A549 (cell line): ENCODE data around the gene MYRIP. TPM values are rescaled to one million over a fixed set of nuclear protein-coding genes. Genes with fewer than 3 reads are reported as not detected.

Experiments
- ATAC-seq, 2 experiments: fragments of 200-7000 bp in 1 of 2; fragments of >200 bp in 1 of 2; cut with Nextera tagmentation in 1 of 2; cut with Tn5 transposase in 1 of 2; 3 replicates each; pipeline versions ENCODE4 v1.8.0 to v1.9.1; 2018 to 2020; ENCODE audit warnings: mild to moderate bottlenecking in 1 of 2, moderate library complexity in 1 of 2
- CTCF ChIA-PET: fragments of 300-600 bp; sonication (Branson Sonifier 250); formaldehyde crosslinking; extraction: SDS; loops from one replicate; lab custom pipeline; 2021; ENCODE audit warnings: antibody characterized with exemption, inconsistent platforms; lab: Yijun Ruan, JAX
- POLR2A ChIA-PET: fragments of 350-600 bp; formaldehyde crosslinking; extraction: SDS; loops from one replicate; lab custom pipeline; 2021; ENCODE audit warnings: antibody characterized with exemption, inconsistent platforms; lab: Yijun Ruan, JAX
- DNase-seq, 2 experiments: peaks; one replicate each; pipeline versions ENCODE4 v3.0.0 to v3.0.0-alpha.2; 2011 to 2016; ENCODE audit warnings: low read depth in 1 of 2, low spot score in 1 of 2
- FAIRE-seq: peaks from 2 replicates; lab custom pipeline; 2011; peaks lifted over from hg19 to GRCh38; lab: Jason Lieb, UNC
- H3K27ac ChIP-seq, 2 experiments: fragments of >200 bp; sonication (Bioruptor Twin); formaldehyde crosslinking; 3 replicates each; pipeline ENCODE4 v1.5.1; 2016 to 2017
- H3K4me1 ChIP-seq: fragments of >200 bp; sonication (Bioruptor Twin); formaldehyde crosslinking; 3 replicates; pipeline ENCODE4 v1.6.1; 2016
- H3K4me2 ChIP-seq: fragments of >200 bp; sonication (Bioruptor Twin); formaldehyde crosslinking; 3 replicates; pipeline ENCODE4 v1.6.1; 2016
- H3K4me3 ChIP-seq: fragments of >200 bp; sonication (Bioruptor Twin); formaldehyde crosslinking; 3 replicates; pipeline ENCODE4 v1.5.1; 2016
- H3K9me3 ChIP-seq: fragments of >200 bp; sonication (Bioruptor Twin); formaldehyde crosslinking; 3 replicates; pipeline ENCODE4 v1.6.1; 2016
- BHLHE40 ChIP-seq: IDR thresholded peaks from 2 replicates; pipeline ENCODE4 v1.6.1; 2012; ENCODE audit warnings: low read depth, low read length, inconsistent platforms
- CBX8 ChIP-seq: fragments of 200-600 bp; sonication (generic); IDR thresholded peaks from 2 replicates; pipeline ENCODE4 v1.6.1; 2016
- CHD2 ChIP-seq: fragments of 150-350 bp; IDR thresholded peaks from 2 replicates; pipeline ENCODE4 v1.6.1; 2014; ENCODE audit warnings: low read length; ENCODE audit not compliant: partially characterized antibody
- CHD4 ChIP-seq: fragments of 200-600 bp; sonication (generic); IDR thresholded peaks from 2 replicates; pipeline ENCODE4 v1.6.1; 2016; ENCODE audit warnings: antibody characterized with exemption, mild to moderate bottlenecking, borderline replicate concordance
- EHF ChIP-seq: fragments of 250-450 bp; sonication (Bioruptor Pico); IDR thresholded peaks from 2 replicates; pipeline ENCODE4 v1.5.0; 2020; ENCODE audit warnings: mild to moderate bottlenecking
- EHMT2 ChIP-seq: fragments of 200-600 bp; sonication (generic); IDR thresholded peaks from 2 replicates; pipeline ENCODE4 v1.6.1; 2016; ENCODE audit warnings: antibody characterized with exemption, low read depth, mild to moderate bottlenecking, moderate library complexity
- ELK1 ChIP-seq: fragments of 150-350 bp; IDR thresholded peaks from 2 replicates; pipeline ENCODE4 v1.6.1; 2014; ENCODE audit warnings: low read depth, mild to moderate bottlenecking, low read length
- EP300 ChIP-seq, 2 experiments: fragments of >200 bp; sonication (Bioruptor Twin); formaldehyde crosslinking; IDR thresholded peaks; 2 replicates in 1 of 2; 3 replicates in 1 of 2; pipeline ENCODE4 v1.6.1; 2016 to 2017
- GATA3 ChIP-seq: IDR thresholded peaks from 2 replicates; pipeline ENCODE4 v1.6.1; 2012; ENCODE audit warnings: borderline replicate concordance
- HDAC2 ChIP-seq: fragments of 200-600 bp; sonication (generic); IDR thresholded peaks from 2 replicates; pipeline ENCODE4 v1.6.1; 2016
- KDM5A ChIP-seq: fragments of 200-600 bp; sonication (generic); IDR thresholded peaks from 2 replicates; pipeline ENCODE4 v1.6.1; 2016; ENCODE audit warnings: antibody characterized with exemption, mild to moderate bottlenecking
- PBX3 ChIP-seq: IDR thresholded peaks from 2 replicates; pipeline ENCODE4 v1.6.1; 2012
- POLR2AphosphoS2 ChIP-seq: conservative IDR thresholded peaks from 2 replicates; pipeline ENCODE4 v1.6.1; 2012; ENCODE audit warnings: low read length, improper control_type of control experiment, inconsistent platforms
- RAD21 ChIP-seq, 2 experiments: fragments of >200 bp in 1 of 2; sonication (Bioruptor Twin) in 1 of 2; formaldehyde crosslinking in 1 of 2; IDR thresholded peaks in 1 of 2; conservative IDR thresholded peaks in 1 of 2; 2 replicates in 1 of 2; 3 replicates in 1 of 2; pipeline ENCODE4 v1.6.1; 2012 to 2018; ENCODE audit warnings: inconsistent platforms in 1 of 2
- RARB ChIP-seq: fragments of 250-450 bp; sonication (Bioruptor Pico); IDR thresholded peaks from 2 replicates; pipeline ENCODE4 v1.8.0; 2021; ENCODE audit warnings: mild to moderate bottlenecking, moderate library complexity
- REST ChIP-seq: fragments of 200-600 bp; sonication (generic); IDR thresholded peaks from 2 replicates; pipeline ENCODE4 v1.6.1; 2016; ENCODE audit warnings: antibody characterized with exemption, mild to moderate bottlenecking, moderate library complexity
- RFX5 ChIP-seq: fragments of 450-650 bp; IDR thresholded peaks from 2 replicates; pipeline ENCODE4 v1.7.1; 2014; ENCODE audit warnings: antibody characterized with exemption, mild to moderate bottlenecking, moderate library complexity
- RNF2 ChIP-seq: fragments of 200-600 bp; sonication (generic); IDR thresholded peaks from 2 replicates; pipeline ENCODE4 v1.6.1; 2016; ENCODE audit warnings: low read depth, mild to moderate bottlenecking, antibody characterized with exemption, moderate library complexity, borderline replicate concordance
- SMC3 ChIP-seq: fragments of >200 bp; sonication (Bioruptor Twin); formaldehyde crosslinking; IDR thresholded peaks from 3 replicates; pipeline ENCODE4 v1.6.1; 2018; ENCODE audit warnings: inconsistent platforms
- SREBF2 ChIP-seq: fragments of 450-650 bp; IDR thresholded peaks from 2 replicates; pipeline ENCODE4 v1.6.1; 2014; ENCODE audit warnings: mild to moderate bottlenecking, moderate library complexity
- USF2 ChIP-seq: fragments of 450-650 bp; IDR thresholded peaks from 2 replicates; pipeline ENCODE4 v1.6.1; 2014; ENCODE audit warnings: antibody characterized with exemption
- WGBS: methylation state at CpG from one replicate; pipeline ENCODE4 v1.1.6; 2017; ENCODE audit errors: missing lambda C conversion rate; 5-methylcytosine and 5-hydroxymethylcytosine counted together
- polyA plus RNA-seq, 4 experiments: library from polyadenylated mRNA; depleted of rRNA in 3 of 4; stranded (reverse); fragments of >200 nt; fragmentation: RNase III in 1 of 4; extraction: RNeasy Plus Mini Kit Qiagen cat#74134 plus additional on column Dnase treatment in 1 of 4; gene quantifications; 2 replicates in 3 of 4; 3 replicates in 1 of 4; pipeline ENCODE4 v1.2.3, GENCODE V29; 2011 to 2017
- TF ChIP-seq, protein P1 (sequence below): fragments of >200 bp; sonication (Bioruptor Twin); formaldehyde crosslinking; IDR thresholded peaks from 3 replicates; pipeline ENCODE4 v1.5.1; 2016

The MYRIP gene
- polyA plus RNA-seq, 2 of the 4 experiments (the other 2 are of a cell fraction) = not detected

DNA sequence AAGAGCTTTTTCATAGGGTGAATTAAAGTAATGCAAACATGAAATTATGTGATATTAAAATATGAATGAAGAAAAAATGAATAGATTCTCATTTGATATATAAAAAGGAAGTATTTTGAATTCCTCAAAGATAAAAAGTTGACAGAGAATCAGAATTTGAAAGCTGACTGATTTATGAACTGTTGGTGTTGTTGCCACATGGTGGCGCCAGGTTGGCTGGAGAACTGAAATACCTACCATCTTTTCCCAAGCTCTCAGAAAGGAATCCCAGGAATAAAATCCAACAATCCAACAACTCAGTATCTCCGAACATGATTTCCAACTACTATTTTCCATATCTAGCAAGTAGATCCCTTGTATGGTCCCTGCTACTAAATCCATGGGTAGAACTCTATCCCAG is 3.1 kb downstream of the MYRIP start:
- ChIA-PET POLR2A (no interaction called here), CTCF (interaction anchor here (0.9 to 1.5 kb wide), 4 partner anchors 8 to 68 kb away, joined by 3 to 4 read pairs (median 4); no protein-coding TSS in a partner anchor)
- FAIRE-seq (no peak), DNase-seq (no peak), ATAC-seq (no peak)
- H3K27ac ChIP-seq = no peak overlapping the region
- TF ChIP-seq EHF = no peak
- TF ChIP-seq SREBF2 = no peak
- TF ChIP-seq EP300 (IDR thresholded peaks at IDR 0.05) = no peak
- TF ChIP-seq KDM5A = no peak
- peak; percentile 13 to 36; a peak in 2 of 5 replicates for TF ChIP-seq RAD21 (conservative IDR thresholded peaks at IDR 0.05 in 1 of 2, IDR thresholded peaks at IDR 0.05 in 1 of 2)
- TF ChIP-seq, protein P1, sequence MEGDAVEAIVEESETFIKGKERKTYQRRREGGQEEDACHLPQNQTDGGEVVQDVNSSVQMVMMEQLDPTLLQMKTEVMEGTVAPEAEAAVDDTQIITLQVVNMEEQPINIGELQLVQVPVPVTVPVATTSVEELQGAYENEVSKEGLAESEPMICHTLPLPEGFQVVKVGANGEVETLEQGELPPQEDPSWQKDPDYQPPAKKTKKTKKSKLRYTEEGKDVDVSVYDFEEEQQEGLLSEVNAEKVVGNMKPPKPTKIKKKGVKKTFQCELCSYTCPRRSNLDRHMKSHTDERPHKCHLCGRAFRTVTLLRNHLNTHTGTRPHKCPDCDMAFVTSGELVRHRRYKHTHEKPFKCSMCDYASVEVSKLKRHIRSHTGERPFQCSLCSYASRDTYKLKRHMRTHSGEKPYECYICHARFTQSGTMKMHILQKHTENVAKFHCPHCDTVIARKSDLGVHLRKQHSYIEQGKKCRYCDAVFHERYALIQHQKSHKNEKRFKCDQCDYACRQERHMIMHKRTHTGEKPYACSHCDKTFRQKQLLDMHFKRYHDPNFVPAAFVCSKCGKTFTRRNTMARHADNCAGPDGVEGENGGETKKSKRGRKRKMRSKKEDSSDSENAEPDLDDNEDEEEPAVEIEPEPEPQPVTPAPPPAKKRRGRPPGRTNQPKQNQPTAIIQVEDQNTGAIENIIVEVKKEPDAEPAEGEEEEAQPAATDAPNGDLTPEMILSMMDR = peak; percentile 38
- no peak for TF ChIP-seq RARB (CRISPR knock-in tag)
- TF ChIP-seq HDAC2 = no peak
- TF ChIP-seq SMC3 = peak; percentile 34; the same call in 1 of the 3 replicates
- TF ChIP-seq BHLHE40 = no peak
- TF ChIP-seq EHMT2 = no peak
- TF ChIP-seq USF2 = no peak
- TF ChIP-seq CHD4 = no peak
- no peak for TF ChIP-seq PBX3
- TF ChIP-seq ELK1 = no peak
- TF ChIP-seq GATA3 = no peak
- no peak for TF ChIP-seq RNF2
- TF ChIP-seq CBX8 = no peak
- TF ChIP-seq CHD2 = no peak
- no peak for TF ChIP-seq RFX5
- no peak for TF ChIP-seq REST
- no peak for TF ChIP-seq POLR2AphosphoS2
- H3K9me3 ChIP-seq = no peaks in the 10 kb centered on the region
- no peak overlapping the region for H3K4me2 ChIP-seq
- H3K4me3 ChIP-seq = no peak overlapping the region
- peaks cover 11% of the 10 kb centered on the region; the same call in 2 of the 3 replicates for H3K4me1 ChIP-seq
- WGBS = 1% methylated on average over 2 of the region's 2 CpGs
